ENCODE data around the gene TMUB1.
A peak's percentile ranks its signal among the peaks of the same experiment; 100 is the strongest.

TMUB1 gene

GRCh38 chr7:151085691-151086620, 2.7 kb upstream of the TMUB1 start, which contains the start of gene AGAP3:
Gene AGAP3 (plus strand): TSS chr7:151086475. CDS start chr7:151086742, 267 bp downstream.
- DNase-seq (ENCODE audit: low read depth in 2 of 2): peak in 1 of 2 donors; percentile 42

GRCh38 chr7:151085329-151085690, 2.0 kb upstream of the TMUB1 start:
- DNase-seq (ENCODE audit: low read depth in 2 of 2): no peak

GRCh38 chr7:151083824-151084160, 499 bp upstream of the TMUB1 start:
- no peak for DNase-seq (ENCODE audit: low read depth in 2 of 2)

GRCh38 chr7:151082141-151083070, 887 bp downstream of the TMUB1 start:
- no peak for DNase-seq (ENCODE audit: low read depth in 2 of 2)

- DNase-seq (ENCODE audit: low read depth in 2 of 2): no peak
Measured at GRCh38 chr7:151081170-151082101, 1.9 kb downstream of the TMUB1 start.

- DNase-seq (ENCODE audit: low read depth in 2 of 2): peak; percentile 75 to 77
Measured at GRCh38 chr7:151080522-151081169, 2.6 kb downstream of the TMUB1 start, which contains the start of gene FASTK. Gene FASTK (minus strand): TSS chr7:151080809. CDS start chr7:151080766, 43 bp downstream.

- no peak for DNase-seq (ENCODE audit: low read depth in 2 of 2)
Measured at GRCh38 chr7:151080067-151080521, 3.2 kb downstream of the TMUB1 start.

- no peak for DNase-seq (ENCODE audit: low read depth in 2 of 2)
Measured at GRCh38 chr7:151079199-151079910, 3.9 kb downstream of the TMUB1 start.

- DNase-seq (ENCODE audit: low read depth in 2 of 2): no peak
Measured at GRCh38 chr7:151078233-151079040, 4.9 kb downstream of the TMUB1 start.

- no peak for DNase-seq (ENCODE audit: low read depth in 2 of 2)
Measured at GRCh38 chr7:151077705-151078232, 5.5 kb downstream of the TMUB1 start.

GRCh38 chr7:151076863-151077704, 6.2 kb downstream of the TMUB1 start:
- DNase-seq (ENCODE audit: low read depth in 2 of 2): no peak

- DNase-seq (ENCODE audit: low read depth in 2 of 2): no peak
Measured at GRCh38 chr7:151075978-151076426, 7.3 kb downstream of the TMUB1 start.

- DNase-seq (ENCODE audit: low read depth in 2 of 2): no peak
Measured at GRCh38 chr7:151075662-151075971, 7.7 kb downstream of the TMUB1 start.

GRCh38 chr7:151074817-151075661, 8.3 kb downstream of the TMUB1 start:
- no peak for DNase-seq (ENCODE audit: low read depth in 2 of 2)

GRCh38 chr7:151073990-151074389, 9.3 kb downstream of the TMUB1 start:
- no peak for DNase-seq (ENCODE audit: low read depth in 2 of 2)

GRCh38 chr7:151071032-151071866, 12.0 kb downstream of the TMUB1 start:
- DNase-seq (ENCODE audit: low read depth in 2 of 2): no peak
